Glutamatergic neuron (in vitro differentiated cells): ENCODE data around the gene SDF4. TPM values are rescaled to one million over a fixed set of nuclear protein-coding genes. Genes with fewer than 3 reads are reported as not detected.

Experiments used
- DNase-seq: peaks from one replicate; pipeline ENCODE4 v3.0.0; 2022
- H3K27ac Mint-ChIP-seq: one replicate; pipeline ENCODE4 v1.8.0; 2020; ENCODE audit warnings: mild to moderate bottlenecking, mixed read lengths, inconsistent platforms; ENCODE audit not compliant: unreplicated experiment
- H3K27me3 Mint-ChIP-seq: one replicate; pipeline ENCODE4 v1.8.0; 2020; ENCODE audit warnings: mild to moderate bottlenecking, moderate library complexity, mixed read lengths, inconsistent platforms; ENCODE audit not compliant: unreplicated experiment
- H3K36me3 Mint-ChIP-seq: one replicate; pipeline ENCODE4 v1.8.0; 2020; ENCODE audit warnings: mild to moderate bottlenecking, mixed read lengths, inconsistent platforms; ENCODE audit not compliant: unreplicated experiment
- H3K4me1 Mint-ChIP-seq: one replicate; pipeline ENCODE4 v1.8.0; 2020; ENCODE audit warnings: mild to moderate bottlenecking, low read depth, mixed read lengths, inconsistent platforms; ENCODE audit not compliant: unreplicated experiment
- H3K4me3 Mint-ChIP-seq: one replicate; pipeline ENCODE4 v1.8.0; 2020; ENCODE audit warnings: mild to moderate bottlenecking, mixed read lengths, inconsistent platforms; ENCODE audit not compliant: unreplicated experiment
- H3K9me3 Mint-ChIP-seq: one replicate; pipeline ENCODE4 v1.8.0; 2020; ENCODE audit warnings: mild to moderate bottlenecking, moderate library complexity, mixed read lengths, inconsistent platforms; ENCODE audit not compliant: unreplicated experiment
- CTCF ChIP-seq: fragments of 200-600 bp; sonication (generic); IDR thresholded peaks from one replicate; pipeline ENCODE4 v1.5.0; 2021; ENCODE audit not compliant: partially characterized antibody, unreplicated experiment
- total RNA-seq: library from RNA; stranded (reverse); fragmentation: NEBNext Ultra II Directional; extraction: Animal tissue kit (Norgen Biotek cat#: 25700); gene quantifications from one replicate; pipeline ENCODE4 v1.2.1, GENCODE V29; 2021; ENCODE audit not compliant: unreplicated experiment

The SDF4 gene
- total RNA-seq, 1 donor from 2014 or later = 89.2 TPM

GRCh38 chr1:1239227-1239613 lies 7.4 kb upstream of the SDF4 start:
- H3K4me1 Mint-ChIP-seq = peaks cover 4% of the 10 kb centered on the region
- no peak overlapping the region for H3K4me3 Mint-ChIP-seq
- H3K27ac Mint-ChIP-seq = no peak overlapping the region
- no peak for DNase-seq
- peaks cover 5% of the 10 kb centered on the region for H3K27me3 Mint-ChIP-seq
- no peak for TF ChIP-seq CTCF
- H3K36me3 Mint-ChIP-seq = peaks cover under 1% of the 10 kb centered on the region
- H3K9me3 Mint-ChIP-seq = peaks cover under 1% of the 10 kb centered on the region

GRCh38 chr1:1238702-1239178 lies 6.9 kb upstream of the SDF4 start:
- H3K9me3 Mint-ChIP-seq = peaks cover 3% of the 10 kb centered on the region
- H3K4me1 Mint-ChIP-seq = peaks cover 4% of the 10 kb centered on the region
- DNase-seq = no peak
- TF ChIP-seq CTCF = no peak
- no peak overlapping the region for H3K27ac Mint-ChIP-seq
- H3K4me3 Mint-ChIP-seq = no peak overlapping the region
- H3K27me3 Mint-ChIP-seq = peaks cover 5% of the 10 kb centered on the region
- peaks cover 5% of the 10 kb centered on the region for H3K36me3 Mint-ChIP-seq

GRCh38 chr1:1237874-1238701 lies 6.3 kb upstream of the SDF4 start:
- no peak for DNase-seq
- TF ChIP-seq CTCF = no peak
- no peak overlapping the region for H3K4me3 Mint-ChIP-seq
- peaks cover 11% of the 10 kb centered on the region for H3K36me3 Mint-ChIP-seq
- peaks cover 7% of the 10 kb centered on the region for H3K27me3 Mint-ChIP-seq
- H3K27ac Mint-ChIP-seq = no peak overlapping the region
- peaks cover 7% of the 10 kb centered on the region for H3K9me3 Mint-ChIP-seq
- H3K4me1 Mint-ChIP-seq = peaks cover 6% of the 10 kb centered on the region

GRCh38 chr1:1236945-1237873 lies 5.4 kb upstream of the SDF4 start:
- no peak for DNase-seq
- H3K36me3 Mint-ChIP-seq = peaks cover 11% of the 10 kb centered on the region
- H3K4me1 Mint-ChIP-seq = peaks cover 6% of the 10 kb centered on the region
- H3K27ac Mint-ChIP-seq = no peak overlapping the region
- H3K9me3 Mint-ChIP-seq = peaks cover 7% of the 10 kb centered on the region
- no peak for TF ChIP-seq CTCF
- peaks cover 7% of the 10 kb centered on the region for H3K27me3 Mint-ChIP-seq
- no peak overlapping the region for H3K4me3 Mint-ChIP-seq
